Neutrophil (primary cell): ENCODE data around the gene GALNT18.

Source experiments
- H3K27ac ChIP-seq: fragments of 200-600 bp; sonication (generic); 2 replicates; pipeline ENCODE4 v1.5.1; 2016; ENCODE audit warnings: mild to moderate bottlenecking, moderate library complexity
- H3K27me3 ChIP-seq: fragments of 200-600 bp; sonication (generic); 2 replicates; pipeline ENCODE4 v1.6.0; 2016; ENCODE audit warnings: mild to moderate bottlenecking
- H3K36me3 ChIP-seq: fragments of 200-600 bp; sonication (generic); 2 replicates; pipeline ENCODE4 v1.5.1; 2017
- H3K4me1 ChIP-seq, 2 experiments: fragments of 200-600 bp in 1 of 2; sonication (generic) in 1 of 2; 1 replicate in 1 of 2; 2 replicates in 1 of 2; pipeline versions ENCODE4 v1.5.1 to v1.6.1; 2013 to 2016; ENCODE audit warnings: low read depth in 1 of 2, low read length in 1 of 2, mild to moderate bottlenecking in 1 of 2, moderate library complexity in 1 of 2; ENCODE audit not compliant: control insufficient read depth in 1 of 2, insufficient read depth in 1 of 2
- H3K4me3 ChIP-seq, 2 experiments: fragments of 200-600 bp in 1 of 2; sonication (generic) in 1 of 2; 1 replicate in 1 of 2; 2 replicates in 1 of 2; pipeline ENCODE4 v1.5.1; 2013 to 2016; ENCODE audit warnings: low read depth in 1 of 2, low read length in 1 of 2, mild to moderate bottlenecking in 1 of 2, moderate library complexity in 1 of 2
- H3K9me3 ChIP-seq: fragments of 200-600 bp; sonication (generic); 2 replicates; pipeline ENCODE4 v1.5.1; 2016
- CTCF ChIP-seq: fragments of 200-600 bp; sonication (generic); IDR thresholded peaks from 2 replicates; pipeline ENCODE4 v1.5.1; 2016; ENCODE audit warnings: antibody characterized with exemption

GALNT18 gene

DNA sequence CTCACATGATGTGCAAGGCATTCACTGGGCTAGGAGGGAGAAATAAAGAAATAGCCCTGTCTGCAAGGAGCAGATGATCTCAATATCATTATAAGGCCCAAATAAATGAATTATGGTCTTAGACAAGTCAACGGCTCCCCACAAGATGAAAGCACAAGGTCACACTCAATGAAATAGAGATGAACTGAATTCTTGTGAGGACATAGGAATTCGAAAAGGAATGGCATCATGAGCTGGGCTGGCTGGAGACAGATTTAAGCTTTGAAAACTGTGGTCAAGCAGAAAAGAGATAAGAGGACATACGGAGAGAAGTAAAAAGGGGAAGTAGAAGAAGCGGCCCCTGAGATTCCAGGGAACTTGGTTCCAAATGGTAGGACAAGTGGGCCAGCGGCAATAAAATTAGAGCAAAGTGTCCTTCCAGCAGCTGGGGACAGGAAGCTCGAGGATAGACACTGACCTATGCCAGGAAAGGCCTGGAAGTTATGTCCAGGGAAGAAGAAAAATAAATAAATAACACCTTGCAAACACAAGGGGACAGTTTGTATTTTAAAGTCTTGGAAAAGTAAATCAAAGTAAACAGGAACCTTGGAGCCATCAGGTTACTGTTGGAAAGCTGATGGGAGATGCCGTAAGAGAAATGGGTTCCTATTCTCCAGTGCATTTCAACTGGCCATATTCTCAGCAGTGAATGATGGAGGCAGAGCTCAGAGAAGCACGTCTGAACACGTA is 37.8 kb downstream of the GALNT18 start:
- Histone ChIP-seq H3K27ac (no peak overlapping the region), H3K4me3 (no peak overlapping the region)
- no peak for TF ChIP-seq CTCF

DNA sequence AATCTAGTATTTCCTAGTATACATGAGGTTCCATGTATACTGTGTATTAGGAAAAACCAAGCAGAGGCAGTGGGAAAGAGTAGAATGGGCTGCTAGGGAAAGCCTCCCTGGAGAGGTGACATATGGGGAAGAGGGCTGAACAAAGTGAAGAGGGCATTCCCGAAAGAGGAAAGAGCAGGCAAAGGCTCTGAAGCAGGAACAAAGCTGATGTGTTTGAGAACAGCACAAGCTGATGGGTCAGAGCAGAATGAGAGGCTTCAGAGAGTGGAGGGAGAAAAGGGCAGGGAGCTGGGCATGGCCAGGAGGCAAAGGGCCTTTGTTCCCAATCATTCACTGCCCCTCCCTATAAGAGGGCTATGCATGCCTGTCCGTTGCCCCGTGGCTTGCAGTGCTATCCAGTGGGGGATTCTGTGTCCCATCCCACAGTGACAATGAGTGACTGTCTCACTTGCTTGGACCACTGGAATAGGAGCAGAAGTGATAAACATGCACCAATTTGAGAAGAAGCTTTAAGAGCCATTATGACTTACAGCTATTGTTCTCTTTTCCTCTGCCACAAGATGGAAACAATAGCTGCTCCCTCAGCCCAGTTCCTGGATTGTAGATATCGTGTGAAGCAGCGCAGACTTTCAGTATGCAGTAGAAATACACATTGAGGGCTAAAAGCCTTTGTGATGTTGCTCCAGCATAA is 39.6 kb downstream of the GALNT18 start:
- Histone ChIP-seq H3K4me3 (no peak overlapping the region), H3K36me3 (no peaks in the 10 kb centered on the region), H3K27ac (no peak overlapping the region), H3K9me3 (no peaks in the 10 kb centered on the region), H3K4me1 (no peaks in the 10 kb centered on the region), H3K27me3 (peaks cover 32% of the 10 kb centered on the region)
- TF ChIP-seq CTCF = no peak

More for the DNA sequence above, 37.8 kb downstream of the GALNT18 start:
- H3K4me1 ChIP-seq = no peaks in the 10 kb centered on the region
- no peaks in the 10 kb centered on the region for H3K36me3 ChIP-seq
- peaks cover 40% of the 10 kb centered on the region for H3K27me3 ChIP-seq
- H3K9me3 ChIP-seq = no peaks in the 10 kb centered on the region

GRCh38 chr11:11581481-11581880 is 40.3 kb downstream of the GALNT18 start:
- Histone ChIP-seq H3K27ac (no peak overlapping the region), H3K4me3 (no peak overlapping the region), H3K36me3 (no peaks in the 10 kb centered on the region), H3K4me1 (no peaks in the 10 kb centered on the region), H3K9me3 (no peaks in the 10 kb centered on the region), H3K27me3 (peaks cover 32% of the 10 kb centered on the region)
- no peak for TF ChIP-seq CTCF

GRCh38 chr11:11580841-11581411 is 40.9 kb downstream of the GALNT18 start:
- Histone ChIP-seq H3K36me3 (no peaks in the 10 kb centered on the region), H3K27ac (no peak overlapping the region)

GRCh38 chr11:11580012-11580411 is 41.8 kb downstream of the GALNT18 start:
- TF ChIP-seq CTCF = no peak
- H3K27me3 ChIP-seq = peaks cover 32% of the 10 kb centered on the region
- H3K9me3 ChIP-seq = no peaks in the 10 kb centered on the region
- H3K36me3 ChIP-seq = no peaks in the 10 kb centered on the region
- H3K4me1 ChIP-seq = no peaks in the 10 kb centered on the region
- no peak overlapping the region for H3K27ac ChIP-seq
- H3K4me3 ChIP-seq = no peak overlapping the region

More at GRCh38 chr11:11580841-11581411, 40.9 kb downstream of the GALNT18 start:
- peaks cover 32% of the 10 kb centered on the region for H3K27me3 ChIP-seq
- TF ChIP-seq CTCF = no peak
- no peaks in the 10 kb centered on the region for H3K9me3 ChIP-seq
- no peak overlapping the region for H3K4me3 ChIP-seq
- no peaks in the 10 kb centered on the region for H3K4me1 ChIP-seq
